ENCODE data around the gene CFL2.

- TF ChIP-seq ZSCAN20 (CRISPR knock-in tag; IDR thresholded peaks at IDR 0.05; ENCODE audit: borderline replicate concordance) (no peak), POGK (CRISPR knock-in tag; conservative IDR thresholded peaks at IDR 0.05) (no peak), ZBTB20 (CRISPR knock-in tag; IDR thresholded peaks at IDR 0.05; ENCODE audit: borderline replicate concordance, low read depth) (no peak), ELF4 (CRISPR knock-in tag; IDR thresholded peaks at IDR 0.05; ENCODE audit: borderline replicate concordance) (no peak), POLR2A (IDR thresholded peaks at IDR 0.05; ENCODE audit: insufficient read depth in 1 of 2, low read depth in 2 of 2, low read length in 2 of 2) (no peak), CBX2 (IDR thresholded peaks at IDR 0.05; ENCODE audit: low read depth, low read length) (no peak), CBX2 (CRISPR knock-in tag; IDR thresholded peaks at IDR 0.05; ENCODE audit: low read depth) (no peak), REPIN1 (CRISPR knock-in tag; IDR thresholded peaks at IDR 0.05; ENCODE audit: borderline replicate concordance, low read depth) (no peak), MAZ (IDR thresholded peaks at IDR 0.05; ENCODE audit: borderline replicate concordance, low read depth, low read length) (no peak), MAZ (CRISPR knock-in tag; IDR thresholded peaks at IDR 0.05; ENCODE audit: low read depth) (no peak), HES4 (CRISPR knock-in tag; IDR thresholded peaks at IDR 0.05; ENCODE audit: borderline replicate concordance) (no peak), ZSCAN30 (CRISPR knock-in tag; IDR thresholded peaks at IDR 0.05) (no peak), MAX (IDR thresholded peaks at IDR 0.05) (no peak), FOXP1 (IDR thresholded peaks at IDR 0.05) (no peak), FOXP1 (CRISPR knock-in tag; IDR thresholded peaks at IDR 0.05) (no peak), ZNF773 (CRISPR knock-in tag; IDR thresholded peaks at IDR 0.05; ENCODE audit: borderline replicate concordance) (no peak)
Observed at GRCh38 chr14:34680806-34681479, 33.5 kb downstream of the CFL2 start.

Data from HepG2 (cell line).